HPDE6-E6E7 (cell line): ENCODE measurements around the gene GRIP1.
A peak's percentile ranks its signal among the peaks of the same experiment; 100 is the strongest.

Experiments used
- DNase-seq: peaks from one replicate; pipeline ENCODE4 v3.0.0; 2011; ENCODE audit warnings: missing footprints; ENCODE audit errors: extremely low spot score

Gene GRIP1

GRCh38 chr12:66647034-66647691 is 31.7 kb downstream of the GRIP1 start:
- peak; percentile 21 for DNase-seq

GRCh38 chr12:66644151-66644550 is 34.7 kb downstream of the GRIP1 start:
- no peak for DNase-seq

GRCh38 chr12:66640691-66641460 is 38.0 kb downstream of the GRIP1 start:
- DNase-seq = no peak

GRCh38 chr12:66638666-66639065 is 40.2 kb downstream of the GRIP1 start:
- no peak for DNase-seq

- no peak for DNase-seq
Measured at GRCh38 chr12:66637699-66638301, 41.1 kb downstream of the GRIP1 start.

GRCh38 chr12:66636771-66637170 is 42.1 kb downstream of the GRIP1 start:
- no peak for DNase-seq

GRCh38 chr12:66633676-66634075 is 45.2 kb downstream of the GRIP1 start:
- DNase-seq = peak; percentile 31

- no peak for DNase-seq
Measured at GRCh38 chr12:66629138-66629870, 49.6 kb downstream of the GRIP1 start.

GRCh38 chr12:66627988-66628317 is 50.9 kb downstream of the GRIP1 start:
- DNase-seq = no peak

- no peak for DNase-seq
Measured at GRCh38 chr12:66627270-66627987, 51.4 kb downstream of the GRIP1 start.

- DNase-seq = no peak
Measured at GRCh38 chr12:66624806-66625205, 54.1 kb downstream of the GRIP1 start.

GRCh38 chr12:66623455-66623854 is 55.4 kb downstream of the GRIP1 start:
- DNase-seq = no peak

- no peak for DNase-seq
Measured at GRCh38 chr12:66620688-66621087, 58.2 kb downstream of the GRIP1 start.

GRCh38 chr12:66620026-66620425 is 58.9 kb downstream of the GRIP1 start:
- no peak for DNase-seq

- DNase-seq = no peak
Measured at GRCh38 chr12:66617991-66618390, 60.9 kb downstream of the GRIP1 start.

- no peak for DNase-seq
Measured at GRCh38 chr12:66612090-66612775, 66.6 kb downstream of the GRIP1 start.

GRCh38 chr12:66607147-66607546 is 71.7 kb downstream of the GRIP1 start:
- DNase-seq = no peak

- no peak for DNase-seq
Measured at GRCh38 chr12:66605293-66605692, 73.6 kb downstream of the GRIP1 start.

- no peak for DNase-seq
Measured at GRCh38 chr12:66603981-66604479, 74.8 kb downstream of the GRIP1 start.

- no peak for DNase-seq
Measured at GRCh38 chr12:66603461-66603860, 75.4 kb downstream of the GRIP1 start.
